ENCODE data around the gene MIER1. TPM values are rescaled to one million over a fixed set of nuclear protein-coding genes. Genes with fewer than 3 reads are reported as not detected.

The MIER1 gene
- total and polyA plus RNA-seq, 2 donors = 19.3 to 59.1 TPM

DNA sequence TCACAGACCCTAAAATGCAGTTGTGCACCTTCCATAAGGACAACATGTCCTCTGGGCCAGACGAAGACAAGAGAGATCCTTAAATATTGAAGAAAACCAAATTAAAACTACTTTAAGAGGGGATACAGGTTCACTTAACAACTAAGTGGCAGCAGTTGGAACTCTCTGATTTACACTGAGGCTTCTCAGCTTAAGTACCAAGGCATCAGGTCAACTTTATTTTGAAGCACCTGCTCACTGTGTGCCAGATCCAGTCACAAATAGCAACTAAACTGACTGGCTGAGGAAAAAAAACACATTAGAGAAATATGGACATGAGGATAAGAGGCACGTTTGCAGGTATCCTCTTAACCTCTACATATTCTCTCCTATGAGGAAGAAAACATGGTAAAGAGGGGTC is 96.0 kb downstream of the MIER1 start:
- peaks cover 2% of the 10 kb centered on the region for H3K36me3 ChIP-seq (ENCODE audit: insufficient read depth)
- H3K4me3 ChIP-seq (ENCODE audit: low read depth, low read length) = no peak overlapping the region
- DNase-seq (ENCODE audit: extremely low spot score) = no peak
- 36% methylated on average over 2 of the region's 2 CpGs for WGBS
- H3K27ac ChIP-seq (ENCODE audit: low read depth) = no peak overlapping the region
- no peaks in the 10 kb centered on the region for H3K4me1 ChIP-seq (ENCODE audit: insufficient read depth)

GRCh38 chr1:67029472-67029871 is 104.7 kb downstream of the MIER1 start:
- Histone ChIP-seq H3K4me1 (ENCODE audit: insufficient read depth) (no peaks in the 10 kb centered on the region), H3K4me3 (ENCODE audit: low read depth, low read length) (no peak overlapping the region), H3K27ac (ENCODE audit: low read depth) (no peak overlapping the region), H3K36me3 (ENCODE audit: insufficient read depth) (no peaks in the 10 kb centered on the region)
- no peak for DNase-seq (ENCODE audit: extremely low spot score)
- 82% methylated on average over 1 of the region's 1 CpG for WGBS

- no peaks in the 10 kb centered on the region for H3K36me3 ChIP-seq (ENCODE audit: insufficient read depth)
- 49% methylated on average over 5 of the region's 5 CpGs for WGBS
- H3K4me1 ChIP-seq (ENCODE audit: insufficient read depth) = no peaks in the 10 kb centered on the region
- no peak overlapping the region for H3K4me3 ChIP-seq (ENCODE audit: low read depth, low read length)
- DNase-seq (ENCODE audit: extremely low spot score) = no peak
- H3K27ac ChIP-seq (ENCODE audit: low read depth) = no peak overlapping the region
Measured at GRCh38 chr1:67031121-67031858, 106.5 kb downstream of the MIER1 start.

- 59% methylated on average over 4 of the region's 4 CpGs for WGBS
- H3K27ac ChIP-seq (ENCODE audit: low read depth) = no peak overlapping the region
- DNase-seq (ENCODE audit: extremely low spot score) = no peak
- H3K4me1 ChIP-seq (ENCODE audit: insufficient read depth) = no peaks in the 10 kb centered on the region
- H3K36me3 ChIP-seq (ENCODE audit: insufficient read depth) = no peaks in the 10 kb centered on the region
- no peak overlapping the region for H3K4me3 ChIP-seq (ENCODE audit: low read depth, low read length)
Measured at GRCh38 chr1:67031859-67032247, 107.1 kb downstream of the MIER1 start.

Other genes starting within 250 kb of the MIER1 start
- 6.8 TPM for gene DYNLT5, start 172.5 kb upstream of the MIER1 start, total RNA-seq
- 1.3 TPM for gene DYNLT5, start 172.5 kb upstream of the MIER1 start, polyA plus RNA-seq
- not detected for gene INSL5, start 123.7 kb upstream of the MIER1 start, total RNA-seq
- not detected for gene INSL5, start 123.7 kb upstream of the MIER1 start, polyA plus RNA-seq
- gene DNAI4, start 134 bp upstream of the MIER1 start, total RNA-seq = 43.6 TPM
- 1.7 TPM for gene DNAI4, start 134 bp upstream of the MIER1 start, polyA plus RNA-seq
- 20.3 TPM for gene SLC35D1, start 129.2 kb downstream of the MIER1 start, total RNA-seq
- gene SLC35D1, start 129.2 kb downstream of the MIER1 start, polyA plus RNA-seq = 6.0 TPM
- gene C1orf141, start 210.0 kb downstream of the MIER1 start, total RNA-seq = not detected
- not detected for gene C1orf141, start 210.0 kb downstream of the MIER1 start, polyA plus RNA-seq
- gene IL23R, start 241.5 kb downstream of the MIER1 start, total RNA-seq = 0.48 TPM
- gene IL23R, start 241.5 kb downstream of the MIER1 start, polyA plus RNA-seq = not detected